Measurements from ENCODE around the gene CTNNA3.

Gene CTNNA3

DNA sequence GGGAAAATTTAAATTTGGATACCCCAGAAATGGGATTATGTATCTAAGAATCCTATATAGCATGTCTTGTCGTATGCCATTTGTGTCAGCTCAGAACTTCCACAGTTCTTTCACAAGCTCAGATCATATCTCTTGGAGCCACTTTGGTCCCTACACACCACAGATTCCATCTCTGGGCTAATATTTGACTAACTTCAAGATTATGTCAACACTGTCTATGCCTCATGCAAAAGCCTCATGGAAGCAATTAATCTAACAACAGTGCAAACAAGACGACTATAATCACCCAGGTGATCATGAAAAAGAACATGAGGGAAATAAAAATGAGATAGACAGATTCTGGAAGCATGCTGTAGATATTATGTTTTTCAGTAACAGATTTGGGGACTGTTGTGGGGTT lies 581.0 kb downstream of the CTNNA3 start:
- DNase-seq (ENCODE audit: low spot score), result no peak

DNA sequence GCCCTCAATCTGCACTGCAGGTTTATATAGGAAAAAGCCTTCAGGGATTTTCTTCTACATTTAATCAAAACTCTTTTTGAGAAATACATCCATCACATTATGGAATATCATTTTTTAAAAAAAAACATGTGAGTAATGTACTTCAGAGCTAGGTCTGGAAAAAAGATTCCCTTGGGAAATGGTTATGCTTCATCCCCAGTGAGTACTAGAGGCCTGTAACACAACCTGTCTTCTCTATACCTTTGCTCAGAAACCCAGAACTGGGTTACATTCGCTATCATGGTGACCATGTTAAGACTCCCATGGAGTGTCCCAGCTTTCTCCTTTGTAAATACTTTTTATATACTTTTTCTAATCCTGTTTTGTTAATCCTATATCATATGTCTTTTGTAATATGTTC lies 583.2 kb downstream of the CTNNA3 start:
- DNase-seq (ENCODE audit: low spot score), result no peak

DNA sequence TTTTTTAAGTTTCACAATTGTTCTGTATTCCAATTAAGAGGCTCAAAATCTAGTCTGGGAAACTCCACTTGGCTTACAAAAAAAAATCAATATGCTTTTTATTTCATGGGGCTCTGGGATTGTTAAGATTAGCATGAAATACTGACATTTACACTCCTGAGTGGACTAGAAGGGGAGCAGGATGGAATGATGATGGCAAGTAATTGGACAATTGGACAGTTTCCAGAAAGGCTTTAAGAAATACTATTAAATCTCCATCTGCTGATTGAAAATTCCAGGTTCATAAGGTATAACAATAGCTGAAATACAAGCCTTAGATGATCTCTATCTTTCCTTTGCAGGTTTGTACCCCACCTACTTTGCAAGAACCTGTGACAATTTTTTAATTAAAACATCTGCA lies 585.7 kb downstream of the CTNNA3 start:
- DNase-seq (ENCODE audit: low spot score), result no peak

DNA sequence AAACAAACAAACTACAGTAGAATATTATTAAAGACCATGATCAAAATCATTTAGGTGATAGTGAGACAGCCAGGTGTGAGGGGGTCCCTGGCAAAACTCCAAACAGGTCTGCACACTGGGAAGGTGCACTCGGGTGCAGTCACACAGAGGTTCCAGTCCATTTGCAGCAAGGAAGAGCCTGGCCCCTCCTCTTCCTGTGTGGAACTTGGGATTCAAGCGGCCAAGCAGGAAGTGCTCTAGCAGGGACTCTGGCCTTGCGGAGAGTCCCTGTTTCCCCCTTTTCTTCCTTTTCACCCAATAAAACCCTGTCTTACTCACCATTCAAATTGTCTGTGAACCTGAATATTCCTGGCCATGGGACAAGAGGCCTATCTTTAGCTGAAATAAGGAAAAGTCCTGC lies 588.3 kb downstream of the CTNNA3 start:
- DNase-seq (ENCODE audit: low spot score), result no peak

DNA sequence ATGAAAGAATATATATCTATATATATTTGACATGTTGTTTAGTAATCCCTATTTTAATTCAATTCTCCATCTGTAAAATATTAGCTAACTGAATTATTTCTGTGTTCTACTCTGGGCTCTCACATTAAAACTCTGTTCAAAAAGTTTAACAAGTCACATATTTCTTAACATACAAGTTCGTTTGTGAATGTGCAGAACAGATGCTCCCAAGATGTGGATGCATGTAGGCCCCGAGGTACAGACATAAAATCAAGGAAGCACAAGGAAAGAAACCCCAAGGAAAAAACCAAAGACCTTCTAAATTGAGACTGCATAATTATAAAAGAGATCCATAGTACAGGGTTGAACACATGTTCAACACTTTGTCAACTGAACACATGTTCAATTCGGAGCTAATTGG lies 595.0 kb downstream of the CTNNA3 start:
- no peak for DNase-seq (ENCODE audit: low spot score)

DNA sequence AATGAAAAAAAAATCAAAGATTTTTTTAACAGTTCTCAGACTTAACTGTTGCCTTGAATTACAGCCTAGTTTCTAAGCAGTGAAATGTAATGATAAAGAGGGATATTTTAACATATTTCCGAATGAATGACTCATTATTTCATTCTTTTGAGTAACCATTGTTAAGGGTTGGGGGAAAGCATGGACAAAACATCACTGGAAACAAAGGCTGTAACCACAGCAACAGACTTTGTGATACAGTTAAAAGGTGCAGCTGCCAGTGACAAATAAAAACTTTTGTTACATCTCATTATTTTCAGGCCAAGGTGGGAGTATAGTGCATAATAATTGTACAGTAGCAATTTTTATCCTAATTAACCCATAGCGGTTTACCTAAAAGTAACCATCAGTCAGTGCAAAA lies 597.5 kb downstream of the CTNNA3 start:
- no peak for DNase-seq (ENCODE audit: low spot score)

DNA sequence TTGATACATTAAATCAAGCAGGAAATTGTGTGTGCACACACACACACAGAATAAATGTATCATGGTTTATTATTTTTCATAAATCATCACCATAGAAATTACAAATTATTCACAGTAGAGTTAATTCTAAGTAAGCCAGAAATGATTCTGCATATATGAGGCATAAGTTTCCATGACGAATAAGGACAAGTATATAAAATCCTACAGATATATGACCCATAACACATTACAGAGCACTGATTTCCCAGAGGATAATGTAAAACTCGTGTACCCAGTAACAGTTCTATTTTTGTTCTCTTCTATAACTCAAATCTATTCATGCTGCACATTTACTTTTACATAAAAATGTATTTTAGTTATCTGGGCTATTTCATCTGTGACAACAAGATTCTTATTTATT lies 600.5 kb downstream of the CTNNA3 start:
- DNase-seq (ENCODE audit: low spot score), result no peak

DNA sequence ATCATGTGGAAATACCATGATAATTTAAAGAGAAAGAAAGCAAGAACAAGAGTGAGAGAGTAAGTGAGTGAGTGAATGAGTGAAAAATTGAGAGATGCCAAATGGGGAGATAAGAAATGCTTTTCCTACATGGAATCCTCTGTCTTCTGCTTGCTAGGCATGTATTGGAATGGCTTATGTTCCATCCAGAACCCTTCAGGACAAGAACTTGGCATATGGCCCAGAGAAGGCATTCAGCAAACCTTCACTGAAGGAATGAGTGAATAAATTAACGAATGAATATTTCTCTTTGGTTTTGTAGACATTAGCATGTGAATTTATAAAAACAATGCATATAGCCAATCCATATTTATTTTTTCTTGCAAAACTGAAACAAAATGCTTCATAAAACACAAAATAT lies 608.0 kb downstream of the CTNNA3 start:
- no peak for DNase-seq (ENCODE audit: low spot score)

DNA sequence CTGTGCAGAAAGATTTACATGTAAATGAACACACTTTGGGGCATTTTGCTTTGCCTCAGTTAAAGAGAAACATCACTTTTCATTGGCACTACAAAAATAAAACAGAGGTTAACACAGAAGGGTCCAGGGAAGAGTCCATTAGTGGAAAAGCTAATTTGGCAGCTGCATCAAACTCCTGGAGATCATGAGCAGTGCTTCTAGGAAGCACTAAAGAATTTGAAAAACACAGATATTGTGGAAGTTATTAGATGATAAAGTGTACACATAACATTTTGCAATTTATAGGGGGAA lies 608.9 kb downstream of the CTNNA3 start:
- DNase-seq (ENCODE audit: low spot score), result no peak

DNA sequence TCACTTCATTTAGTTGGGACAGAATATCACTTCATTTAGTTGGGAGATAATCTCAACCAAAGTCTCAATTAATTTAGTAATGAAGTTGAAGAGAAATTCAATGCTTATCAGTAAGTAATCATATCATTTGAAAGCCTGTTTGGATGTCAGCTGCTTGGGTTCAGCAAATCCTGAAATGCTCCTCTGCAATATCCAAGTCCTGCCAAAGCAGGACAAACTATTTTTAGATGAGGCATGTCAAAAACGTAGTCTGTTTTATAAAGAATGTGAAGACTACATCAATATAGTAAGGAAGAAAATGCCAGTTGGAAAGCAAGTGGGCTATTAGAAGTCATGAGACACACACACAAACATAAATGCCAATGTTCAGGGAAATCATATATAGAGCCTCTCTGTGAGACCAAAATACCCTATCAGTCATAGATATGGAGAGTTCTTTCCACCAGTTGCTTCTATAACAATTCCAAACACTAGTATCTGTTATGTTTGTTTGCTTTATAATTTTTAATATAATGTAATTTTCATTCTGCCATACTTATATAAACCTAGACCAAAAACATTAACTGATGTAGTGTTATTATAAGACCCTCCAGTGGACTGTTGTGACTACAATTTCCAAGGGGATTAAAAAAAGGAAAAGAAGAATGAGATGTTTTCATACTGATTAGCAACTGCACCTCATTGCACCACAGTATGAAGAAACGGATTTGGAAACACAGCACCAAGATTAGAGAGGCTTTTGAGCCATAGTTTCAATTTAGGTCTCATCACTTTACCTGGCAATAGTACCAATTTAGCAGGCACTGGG lies 609.5 kb downstream of the CTNNA3 start:
- DNase-seq (ENCODE audit: low spot score), result no peak

DNA sequence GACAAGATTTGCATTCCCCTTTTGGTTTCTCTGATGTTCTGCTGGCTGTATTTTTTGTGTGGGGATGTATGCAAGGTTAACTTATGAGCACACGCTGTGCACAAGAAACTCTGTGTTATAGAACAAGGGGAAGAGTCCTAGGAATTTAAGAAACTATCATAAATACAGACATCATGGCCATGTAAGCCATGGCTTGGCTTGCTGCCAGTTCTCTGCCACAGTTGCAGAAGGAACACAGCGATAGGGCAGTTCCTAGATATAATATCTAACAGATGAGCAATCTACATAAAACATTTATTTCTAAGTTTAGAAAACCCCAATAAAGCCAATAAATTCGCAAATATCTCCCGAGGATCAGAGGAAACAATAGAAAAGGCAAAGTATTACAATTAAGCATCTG lies 616.9 kb downstream of the CTNNA3 start:
- no peak for DNase-seq (ENCODE audit: low spot score)

DNA sequence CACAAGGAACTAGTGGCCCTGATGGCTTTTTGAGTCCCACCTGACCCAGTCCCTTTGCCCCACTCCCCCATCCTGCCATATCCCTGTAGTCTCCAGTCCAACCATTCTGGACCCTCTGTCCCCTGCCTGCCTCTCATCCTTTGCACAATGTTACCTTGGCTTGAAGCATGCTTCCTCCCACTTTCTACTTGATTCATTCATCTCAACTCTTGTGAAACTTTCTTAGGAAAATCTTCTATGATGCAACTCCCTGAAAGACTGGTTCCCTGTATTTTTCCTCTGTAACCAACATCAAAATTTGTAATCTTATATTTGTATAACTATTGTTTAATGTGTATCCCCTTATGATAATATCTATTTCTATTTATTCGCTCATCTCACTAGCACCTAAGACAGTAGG lies 618.6 kb downstream of the CTNNA3 start:
- no peak for DNase-seq (ENCODE audit: low spot score)

DNA sequence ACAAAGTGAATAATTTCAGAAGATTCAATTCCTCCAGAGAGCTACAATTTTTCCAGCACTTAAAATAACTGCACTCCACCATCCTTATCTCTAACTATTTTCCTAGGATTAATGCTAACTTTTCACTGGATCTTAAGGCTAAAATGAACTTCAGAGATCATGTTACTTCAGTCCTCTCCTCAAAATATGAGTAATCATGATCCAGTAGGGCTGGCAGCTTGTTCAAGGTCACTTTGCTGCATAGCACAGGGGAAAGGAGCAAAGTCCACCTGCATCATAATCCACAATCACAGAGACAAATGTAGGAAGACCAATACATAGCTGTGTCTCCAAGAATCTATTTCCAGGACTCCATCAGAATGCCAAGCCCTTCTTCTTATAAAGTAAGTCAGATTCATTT lies 619.9 kb downstream of the CTNNA3 start:
- no peak for DNase-seq (ENCODE audit: low spot score)

DNA sequence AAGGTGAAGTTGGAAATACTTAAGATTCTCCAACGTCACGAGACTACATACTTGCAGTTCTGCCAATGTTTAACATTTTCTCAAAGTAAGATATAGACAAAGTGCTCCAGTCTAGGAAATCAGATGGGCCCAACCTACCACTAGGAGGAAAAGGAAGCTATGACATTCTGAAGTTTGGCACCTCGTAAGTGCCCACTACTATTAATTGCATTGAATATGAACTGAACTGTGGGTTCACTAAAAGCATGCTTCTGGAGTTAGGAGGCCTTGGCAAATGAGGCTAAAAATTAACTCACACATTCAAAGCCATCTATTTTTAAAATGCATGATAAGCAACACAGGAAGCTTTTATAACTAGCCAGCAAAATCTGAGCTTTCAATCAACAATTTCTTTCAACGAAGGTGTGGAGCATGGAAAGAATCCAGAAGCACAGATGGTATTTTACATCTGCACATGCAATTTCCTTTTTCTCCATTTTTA lies 620.5 kb downstream of the CTNNA3 start:
- DNase-seq (ENCODE audit: low spot score), result no peak

DNA sequence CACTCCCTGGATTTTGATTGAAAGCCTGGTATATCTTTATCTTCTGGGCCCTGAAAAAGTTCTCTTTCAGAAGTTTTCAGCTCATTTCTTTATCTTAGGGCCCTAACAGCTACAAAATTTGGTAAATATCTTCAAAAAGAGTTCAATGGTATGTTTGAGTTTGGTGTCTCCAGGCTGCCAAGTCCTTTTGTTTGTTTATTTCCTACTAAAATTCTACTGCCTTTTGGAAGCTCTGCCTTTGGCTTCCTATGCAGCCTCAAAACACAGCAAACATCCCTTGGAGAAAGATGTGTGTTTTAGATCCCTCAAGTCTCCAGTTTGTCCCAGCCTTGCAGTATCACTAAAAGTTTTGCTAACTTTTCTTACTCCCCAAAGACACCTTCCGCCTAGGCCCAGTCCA lies 623.3 kb downstream of the CTNNA3 start:
- no peak for DNase-seq (ENCODE audit: low spot score)

DNA sequence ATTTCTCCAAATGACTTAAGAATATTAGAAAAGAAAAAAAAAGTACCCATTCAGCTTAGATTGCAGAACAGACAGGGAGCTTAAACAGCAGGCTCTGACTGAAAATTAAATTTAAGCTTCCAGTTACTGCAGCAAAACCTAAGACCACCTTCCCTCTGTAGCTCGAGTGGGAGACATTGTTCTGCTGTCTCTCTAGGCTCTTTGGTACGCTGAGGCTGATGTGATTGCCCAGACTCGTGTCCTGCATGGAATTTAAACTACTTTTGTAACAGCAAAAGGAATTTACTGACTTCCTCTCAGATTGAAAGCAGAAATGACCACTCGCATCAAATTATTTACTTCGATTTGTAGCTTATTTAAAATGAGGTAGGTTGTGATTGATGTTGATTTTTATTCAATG lies 645.6 kb downstream of the CTNNA3 start:
- no peak for DNase-seq (ENCODE audit: low spot score)

DNA sequence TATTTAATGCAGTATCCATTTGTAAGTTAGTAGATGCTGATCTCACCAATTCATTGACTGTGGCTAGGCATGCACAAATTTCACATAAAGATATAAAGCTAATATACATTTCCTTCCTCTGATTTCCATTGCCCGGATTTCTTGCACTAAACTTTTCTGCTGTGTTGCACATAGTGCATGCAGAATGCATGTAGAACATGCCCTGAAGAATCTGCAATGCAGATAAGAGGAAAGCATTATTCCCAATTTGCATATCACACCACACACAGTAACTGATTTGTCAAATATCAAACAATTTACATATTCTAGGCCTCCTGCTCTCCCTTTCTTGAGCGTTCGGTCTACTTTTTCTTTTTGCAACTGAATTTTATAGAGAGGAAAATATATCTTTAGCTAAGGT lies 646.0 kb downstream of the CTNNA3 start:
- no peak for DNase-seq (ENCODE audit: low spot score)

DNA sequence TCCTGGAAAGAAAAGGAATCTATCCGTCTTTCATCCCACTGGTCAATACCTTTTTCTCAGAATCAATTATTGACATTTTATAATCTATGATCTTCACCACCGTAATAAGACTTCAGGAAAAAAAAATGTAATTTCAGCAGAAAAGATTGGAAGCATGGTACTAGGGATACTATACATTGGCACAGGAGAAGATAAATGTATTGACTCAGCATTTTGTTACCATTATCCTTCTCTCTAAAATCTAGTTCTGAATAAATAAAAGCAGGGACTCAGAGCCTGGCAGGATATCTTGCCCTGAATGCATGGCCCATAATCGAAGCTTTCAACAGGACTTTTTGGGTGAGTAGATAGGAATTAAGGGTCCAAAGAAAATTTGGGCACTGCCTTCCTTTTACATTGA lies 649.5 kb downstream of the CTNNA3 start:
- DNase-seq (ENCODE audit: low spot score), result no peak

DNA sequence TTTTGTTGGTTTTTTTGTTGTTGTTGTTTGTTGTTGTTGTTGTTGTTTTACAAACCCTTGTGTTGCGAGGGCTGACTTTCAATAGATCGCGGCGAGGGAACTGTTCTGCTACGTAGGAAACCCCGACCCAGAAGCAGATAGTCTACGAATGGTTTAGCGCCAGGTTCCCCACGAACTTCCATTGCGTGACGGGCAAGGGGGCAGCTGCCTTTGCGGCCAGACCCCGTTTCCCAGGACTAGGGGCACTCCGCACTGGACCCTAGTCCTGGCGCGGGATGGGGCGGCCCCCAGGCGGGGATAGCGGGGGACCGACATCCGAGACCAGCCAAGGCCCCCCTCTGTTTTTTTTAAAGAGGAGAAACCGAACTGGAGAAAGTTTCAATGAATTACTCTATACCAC lies 650.6 kb downstream of the CTNNA3 start:
- no peak for DNase-seq (ENCODE audit: low spot score)

DNA sequence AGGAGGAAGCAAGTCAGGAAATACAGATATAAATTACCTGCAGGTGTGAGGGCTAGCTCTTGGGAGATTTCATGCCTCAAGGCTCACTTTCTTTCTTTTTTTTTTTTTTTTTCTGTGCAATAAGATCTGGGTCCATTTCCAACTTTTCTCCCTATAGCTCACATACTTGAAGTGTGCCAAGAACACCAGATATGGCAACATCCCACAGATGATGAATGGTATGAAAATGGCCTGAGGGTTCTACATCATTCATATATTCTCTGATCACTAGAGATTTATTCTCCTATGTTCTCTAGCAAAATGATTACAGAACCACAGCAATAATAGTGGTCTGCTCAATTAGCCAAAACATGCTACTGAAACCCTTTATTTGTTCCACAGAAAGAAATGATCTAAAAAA lies 653.0 kb downstream of the CTNNA3 start:
- DNase-seq (ENCODE audit: low spot score), result no peak

DNA sequence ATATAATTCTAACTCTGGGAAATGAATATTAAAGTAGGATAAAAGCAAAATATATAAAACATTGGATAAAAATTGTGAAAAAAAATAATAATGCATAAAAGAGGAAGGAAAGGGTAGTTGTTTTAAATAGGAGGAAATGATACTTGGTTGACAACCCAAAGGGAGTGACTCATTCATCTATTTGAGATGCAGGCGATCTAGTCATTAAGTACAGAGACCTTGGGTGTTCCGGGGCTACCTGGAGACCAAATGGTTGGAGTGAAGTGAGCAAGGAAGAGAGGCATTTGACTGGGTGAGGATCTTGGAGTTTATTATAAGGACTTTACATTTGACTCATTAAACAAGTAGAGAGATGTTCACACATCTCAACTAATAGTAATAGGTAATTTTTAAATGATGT lies 659.2 kb downstream of the CTNNA3 start:
- no peak for DNase-seq (ENCODE audit: low spot score)

DNA sequence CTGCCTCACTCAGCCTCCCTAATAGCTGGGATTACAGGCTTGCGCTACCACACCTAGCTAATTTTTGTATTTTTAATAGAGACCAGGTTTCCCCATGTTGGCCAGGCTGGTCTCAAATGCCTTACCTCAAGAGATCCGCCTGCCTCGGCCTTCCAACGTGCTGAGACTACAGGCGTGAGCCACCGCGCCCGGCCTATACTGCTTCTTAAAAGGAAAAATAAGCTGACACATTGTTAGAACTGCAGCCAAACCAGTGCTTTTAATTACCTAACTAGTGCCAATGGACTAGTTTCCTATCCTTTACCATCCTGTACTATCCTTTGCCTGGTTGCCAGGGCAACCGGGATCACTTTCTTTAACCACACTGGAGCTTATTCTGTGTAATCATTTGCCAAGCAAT lies 662.1 kb downstream of the CTNNA3 start:
- DNase-seq (ENCODE audit: low spot score), result no peak

DNA sequence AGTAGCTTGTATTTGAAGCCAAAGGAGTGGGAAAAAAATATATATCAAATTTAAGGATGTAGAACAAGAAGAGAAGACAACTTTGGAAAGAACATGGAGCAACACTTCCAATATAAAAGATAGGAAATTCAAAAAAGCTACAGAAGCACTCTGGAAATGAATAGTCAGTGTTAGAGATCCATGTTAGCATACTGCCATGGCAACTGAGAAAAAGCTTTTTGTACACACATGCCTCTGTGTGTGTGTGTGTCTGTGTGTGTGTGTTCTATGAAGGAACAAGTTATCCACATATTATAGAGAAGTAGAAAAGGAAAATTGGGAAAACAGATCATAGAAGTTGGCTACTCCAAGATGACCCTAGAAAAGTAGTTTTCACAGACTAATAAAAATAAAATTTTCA lies 673.9 kb downstream of the CTNNA3 start:
- DNase-seq (ENCODE audit: low spot score), result no peak

DNA sequence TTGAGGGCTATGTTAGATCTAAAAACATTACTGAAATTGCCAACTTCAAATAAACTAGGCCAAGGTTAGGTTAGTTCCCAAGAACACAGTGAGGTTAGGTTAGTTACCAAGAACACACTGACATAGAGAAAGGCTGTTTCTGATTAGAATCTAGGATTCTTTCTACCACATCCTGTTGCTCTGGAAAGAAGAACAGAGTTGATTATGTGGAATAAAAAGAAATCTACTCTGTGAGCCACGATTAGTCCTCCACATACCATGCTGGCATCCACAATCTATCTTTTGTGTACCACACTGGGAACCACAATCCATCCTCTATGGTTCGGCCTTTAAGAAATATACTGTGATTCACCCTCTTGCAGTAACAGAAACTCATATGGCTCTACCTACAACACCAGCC lies 678.8 kb downstream of the CTNNA3 start:
- peak; percentile 34 for DNase-seq (ENCODE audit: low spot score)

DNA sequence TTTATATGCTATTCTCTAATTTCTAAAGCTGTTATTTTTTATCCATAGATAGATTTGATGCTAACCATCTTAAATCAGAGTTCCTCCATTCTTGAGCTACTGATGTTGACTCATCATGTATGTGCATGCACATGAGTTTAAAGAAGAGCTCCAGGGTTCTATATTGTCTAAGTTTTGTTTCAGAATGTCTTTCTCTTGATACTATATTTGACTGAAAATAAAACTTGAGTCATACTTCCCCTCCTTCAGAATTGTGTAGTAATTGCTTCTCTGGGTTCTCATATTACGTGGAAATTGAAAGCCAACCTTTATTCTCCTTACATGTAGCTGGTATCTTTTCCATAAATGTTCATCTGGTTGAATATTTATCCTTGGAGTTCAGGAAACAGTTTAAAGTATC lies 680.8 kb downstream of the CTNNA3 start:
- peak; percentile 28 for DNase-seq (ENCODE audit: low spot score)
